Neural progenitor cell (in vitro differentiated cells): ENCODE results near the gene CENATAC. TPM values are rescaled to one million over a fixed set of nuclear protein-coding genes. Genes with fewer than 3 reads are reported as not detected.

Source experiments
- DNase-seq: peaks from one replicate; pipeline ENCODE4 v3.0.0-alpha.2; 2016; ENCODE audit warnings: low spot score
- H2AFZ ChIP-seq: fragments of 200-600 bp; sonication (generic); replicated peaks from 2 replicates; pipeline ENCODE4 v1.6.1; 2016; ENCODE audit warnings: antibody characterized with exemption
- H3F3A ChIP-seq: fragments of 200-600 bp; sonication (generic); 2 replicates; pipeline ENCODE4 v1.6.1; 2016; ENCODE audit warnings: antibody characterized with exemption, low read depth
- H3K27ac ChIP-seq: fragments of 200-600 bp; sonication (generic); 2 replicates; pipeline ENCODE4 v1.5.1; 2016; ENCODE audit warnings: mild to moderate bottlenecking
- H3K27me3 ChIP-seq: fragments of 200-600 bp; sonication (generic); 2 replicates; pipeline ENCODE4 v1.6.1; 2016; ENCODE audit warnings: mild to moderate bottlenecking, moderate library complexity
- H3K36me3 ChIP-seq: fragments of 200-600 bp; sonication (generic); 2 replicates; pipeline ENCODE4 v1.5.1; 2016
- H3K4me1 ChIP-seq: fragments of 200-600 bp; sonication (generic); 2 replicates; pipeline ENCODE4 v1.6.1; 2016; ENCODE audit warnings: mixed run types
- H3K4me2 ChIP-seq: fragments of 200-600 bp; sonication (generic); 2 replicates; pipeline ENCODE4 v1.6.1; 2016
- H3K4me3 ChIP-seq: fragments of 200-600 bp; sonication (generic); 2 replicates; pipeline ENCODE4 v1.5.1; 2016
- H3K79me2 ChIP-seq: fragments of 200-600 bp; sonication (generic); 2 replicates; pipeline ENCODE4 v1.6.1; 2016; ENCODE audit warnings: low read depth
- H3K9ac ChIP-seq: fragments of 200-600 bp; sonication (generic); 2 replicates; pipeline ENCODE4 v1.6.1; 2016
- H3K9me3 ChIP-seq: fragments of 200-600 bp; sonication (generic); 2 replicates; pipeline ENCODE4 v1.5.1; 2016; ENCODE audit warnings: low read depth
- H4K20me1 ChIP-seq: fragments of 200-600 bp; sonication (generic); 2 replicates; pipeline ENCODE4 v1.6.1; 2016; ENCODE audit warnings: low read depth
- H3K27ac Mint-ChIP-seq: 3 replicates; pipeline ENCODE4 v1.8.0; 2021; ENCODE audit warnings: mixed read lengths
- H3K27me3 Mint-ChIP-seq: 2 replicates; pipeline ENCODE4 v1.8.0; 2022; ENCODE audit warnings: low read depth, mild to moderate bottlenecking, inconsistent platforms, moderate library complexity, mixed read lengths; ENCODE audit not compliant: insufficient read depth
- H3K36me3 Mint-ChIP-seq: 3 replicates; pipeline ENCODE4 v1.8.0; 2021; ENCODE audit warnings: mixed read lengths
- H3K4me1 Mint-ChIP-seq: 3 replicates; pipeline ENCODE4 v1.8.0; 2021; ENCODE audit warnings: mixed read lengths
- H3K4me3 Mint-ChIP-seq: 3 replicates; pipeline ENCODE4 v1.8.0; 2021; ENCODE audit warnings: mild to moderate bottlenecking, moderate library complexity, mixed read lengths
- H3K9me3 Mint-ChIP-seq: 3 replicates; pipeline ENCODE4 v1.8.0; 2020; ENCODE audit warnings: mixed read lengths
- EZH2 ChIP-seq: fragments of 200-600 bp; sonication (generic); IDR thresholded peaks from 2 replicates; pipeline ENCODE4 v1.6.1; 2017; ENCODE audit warnings: antibody characterized with exemption, mild to moderate bottlenecking, moderate library complexity
- EZH2phosphoT487 ChIP-seq: fragments of 200-600 bp; sonication (generic); IDR thresholded peaks from 2 replicates; pipeline ENCODE4 v1.6.1; 2017; ENCODE audit warnings: antibody characterized with exemption
- microRNA-seq: library from miRNA; unstranded; fragments of <30 nt; microRNA quantifications from one replicate; pipeline ENCODE4, GENCODE V29; 2016
- small RNA-seq: library from RNA; depleted of rRNA; stranded (forward); fragments of <200 nt; gene quantifications from one replicate; pipeline ENCODE3, GENCODE V24; 2015
- total RNA-seq: library from RNA; depleted of rRNA; stranded (reverse); fragments of >200 nt; gene quantifications from 2 replicates; pipeline ENCODE4 v1.2.3, GENCODE V29; 2015; ENCODE audit warnings: low replicate concordance
- TF ChIP-seq, protein P1 (sequence below): fragments of 200-600 bp; sonication (generic); IDR thresholded peaks from 2 replicates; pipeline ENCODE4 v1.5.1; 2017; ENCODE audit warnings: antibody characterized with exemption, mild to moderate bottlenecking

The CENATAC gene
- total RNA-seq, 1 donor from 2014 or later, result 46.4 TPM

DNA sequence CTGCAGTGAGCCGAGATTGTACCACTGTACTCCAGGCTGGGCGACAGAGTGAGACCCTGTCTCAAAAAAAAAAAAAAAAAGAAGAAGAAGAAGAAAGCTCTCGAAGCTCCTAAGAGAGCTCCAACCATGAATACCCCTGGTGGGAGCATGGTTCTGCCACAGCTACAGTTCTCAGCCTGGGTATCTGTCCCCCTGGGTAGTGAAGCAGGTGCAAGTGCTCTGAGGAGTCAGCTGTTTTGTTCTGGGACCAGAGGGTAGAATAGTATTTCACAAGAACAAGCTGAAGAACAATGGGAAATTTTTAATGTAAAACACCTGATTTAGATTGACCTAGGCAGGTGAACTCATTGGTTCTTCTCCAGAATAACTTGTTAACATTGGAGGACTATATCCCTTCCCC is 63.3 kb downstream of the CENATAC start:
- peaks cover 2% of the 10 kb centered on the region for H3K36me3 Mint-ChIP-seq
- H3K27ac Mint-ChIP-seq, result no peak overlapping the region
- peaks cover 13% of the 10 kb centered on the region for H3K4me1 Mint-ChIP-seq
- H2AFZ ChIP-seq, result no peak overlapping the region
- H3K27me3 ChIP-seq, result no peaks in the 10 kb centered on the region
- H3K9me3 ChIP-seq, result no peaks in the 10 kb centered on the region
- H3K9me3 Mint-ChIP-seq, result no peaks in the 10 kb centered on the region
- TF ChIP-seq, protein P1, sequence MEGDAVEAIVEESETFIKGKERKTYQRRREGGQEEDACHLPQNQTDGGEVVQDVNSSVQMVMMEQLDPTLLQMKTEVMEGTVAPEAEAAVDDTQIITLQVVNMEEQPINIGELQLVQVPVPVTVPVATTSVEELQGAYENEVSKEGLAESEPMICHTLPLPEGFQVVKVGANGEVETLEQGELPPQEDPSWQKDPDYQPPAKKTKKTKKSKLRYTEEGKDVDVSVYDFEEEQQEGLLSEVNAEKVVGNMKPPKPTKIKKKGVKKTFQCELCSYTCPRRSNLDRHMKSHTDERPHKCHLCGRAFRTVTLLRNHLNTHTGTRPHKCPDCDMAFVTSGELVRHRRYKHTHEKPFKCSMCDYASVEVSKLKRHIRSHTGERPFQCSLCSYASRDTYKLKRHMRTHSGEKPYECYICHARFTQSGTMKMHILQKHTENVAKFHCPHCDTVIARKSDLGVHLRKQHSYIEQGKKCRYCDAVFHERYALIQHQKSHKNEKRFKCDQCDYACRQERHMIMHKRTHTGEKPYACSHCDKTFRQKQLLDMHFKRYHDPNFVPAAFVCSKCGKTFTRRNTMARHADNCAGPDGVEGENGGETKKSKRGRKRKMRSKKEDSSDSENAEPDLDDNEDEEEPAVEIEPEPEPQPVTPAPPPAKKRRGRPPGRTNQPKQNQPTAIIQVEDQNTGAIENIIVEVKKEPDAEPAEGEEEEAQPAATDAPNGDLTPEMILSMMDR, result no peak
- TF ChIP-seq EZH2 (no peak), EZH2phosphoT487 (no peak)
- peaks cover 14% of the 10 kb centered on the region for H3K79me2 ChIP-seq
- H3K4me3 ChIP-seq, result no peak overlapping the region
- DNase-seq, result no peak
- peaks cover 2% of the 10 kb centered on the region for H3K27me3 Mint-ChIP-seq
- H3K36me3 ChIP-seq, result no peaks in the 10 kb centered on the region
- H3K9ac ChIP-seq, result no peak overlapping the region
- H3F3A ChIP-seq, result peaks cover 16% of the 10 kb centered on the region
- no peak overlapping the region for H3K4me3 Mint-ChIP-seq
- peaks cover 2% of the 10 kb centered on the region for H4K20me1 ChIP-seq
- no peak overlapping the region for H3K4me2 ChIP-seq
- H3K27ac ChIP-seq, result no peak overlapping the region
- peaks cover 6% of the 10 kb centered on the region for H3K4me1 ChIP-seq

DNA sequence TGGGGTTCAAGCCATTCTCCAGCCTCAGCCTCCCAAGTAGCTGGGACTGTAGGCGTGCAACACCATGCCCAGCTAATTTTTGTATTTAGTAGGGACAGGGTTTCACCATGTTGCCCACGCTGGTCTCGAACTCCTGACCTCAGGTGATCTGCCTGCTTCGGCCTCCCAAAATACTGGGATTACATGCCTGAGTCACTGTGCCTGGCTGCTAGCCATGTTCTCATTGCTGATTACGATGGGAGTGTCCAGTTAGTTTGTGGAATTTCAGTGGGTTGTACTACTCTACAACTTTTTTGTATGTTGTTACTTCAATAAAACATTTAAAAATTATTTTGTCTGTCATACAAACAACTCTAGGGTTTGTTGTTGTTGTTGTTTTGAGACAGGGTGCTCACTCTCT is 64.8 kb downstream of the CENATAC start:
- Histone ChIP-seq H3K4me3 (no peak overlapping the region), H3K4me2 (no peak overlapping the region), H3F3A (peaks cover 15% of the 10 kb centered on the region), H3K27ac (no peak overlapping the region), H4K20me1 (no peaks in the 10 kb centered on the region), H3K27me3 (no peaks in the 10 kb centered on the region), H3K79me2 (peaks cover 8% of the 10 kb centered on the region), H3K4me1 (peaks cover 6% of the 10 kb centered on the region), H2AFZ (no peak overlapping the region), H3K9ac (no peak overlapping the region), H3K9me3 (no peaks in the 10 kb centered on the region), H3K36me3 (no peaks in the 10 kb centered on the region)
- Mint-ChIP-seq H3K4me3 (no peak overlapping the region), H3K27me3 (peaks cover 2% of the 10 kb centered on the region), H3K9me3 (no peaks in the 10 kb centered on the region), H3K27ac (no peak overlapping the region), H3K4me1 (peaks cover 16% of the 10 kb centered on the region), H3K36me3 (peaks cover 2% of the 10 kb centered on the region)
- TF ChIP-seq, protein P1, result no peak
- TF ChIP-seq EZH2, result no peak
- no peak for TF ChIP-seq EZH2phosphoT487
- DNase-seq, result no peak

DNA sequence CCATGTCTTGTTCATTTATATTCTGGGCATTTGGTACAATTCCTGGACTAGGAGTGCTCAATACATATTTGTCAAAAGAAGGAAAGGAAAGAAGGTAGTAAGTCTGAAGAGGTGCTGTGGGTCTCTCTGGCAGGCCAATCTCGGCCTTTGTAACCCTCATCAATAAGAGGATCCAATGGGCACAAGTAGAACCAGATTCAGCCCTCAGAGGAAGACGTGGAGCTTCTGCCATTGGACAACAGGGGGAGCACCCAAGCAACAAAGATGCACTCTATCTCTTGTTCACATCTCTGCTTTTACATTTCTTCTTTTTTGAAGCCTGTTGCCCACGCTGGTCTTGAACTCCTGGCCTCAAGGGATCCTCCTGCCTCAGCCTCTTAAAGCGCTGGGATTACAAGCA is 67.4 kb downstream of the CENATAC start:
- no peak overlapping the region for H3K27ac Mint-ChIP-seq
- H2AFZ ChIP-seq, result no peak overlapping the region
- no peak overlapping the region for H3K4me3 ChIP-seq
- peak overlapping the region; percentile 47 for H3K4me3 Mint-ChIP-seq
- no peaks in the 10 kb centered on the region for H3K27me3 ChIP-seq
- H3K4me2 ChIP-seq, result no peak overlapping the region
- peaks cover 15% of the 10 kb centered on the region for H3F3A ChIP-seq
- peaks cover 4% of the 10 kb centered on the region for H3K27me3 Mint-ChIP-seq
- no peak overlapping the region for H3K9ac ChIP-seq
- peaks cover 16% of the 10 kb centered on the region for H3K79me2 ChIP-seq
- no peaks in the 10 kb centered on the region for H4K20me1 ChIP-seq
- H3K4me1 ChIP-seq, result no peaks in the 10 kb centered on the region
- no peak overlapping the region for H3K27ac ChIP-seq
- H3K36me3 Mint-ChIP-seq, result peaks cover 4% of the 10 kb centered on the region
- no peaks in the 10 kb centered on the region for H3K36me3 ChIP-seq
- no peaks in the 10 kb centered on the region for H3K9me3 Mint-ChIP-seq
- H3K9me3 ChIP-seq, result no peaks in the 10 kb centered on the region
- H3K4me1 Mint-ChIP-seq, result peaks cover 12% of the 10 kb centered on the region
- TF ChIP-seq EZH2, result no peak
- TF ChIP-seq, protein P1, result peak; percentile 53
- TF ChIP-seq EZH2phosphoT487, result no peak
- peak; percentile 43 for DNase-seq

Small RNA genes lying within 50 kb of the gene (microRNA-seq; reads per million reads assigned to microRNA genes)
- not detected for gene MIR3656

Small RNA genes lying within 50 kb of the gene (small RNA-seq; reads per million reads assigned to genes)
- gene AP003392.2 (not detected), gene RF00017 (not detected), gene RF00019 (not detected)

Other genes with a start within 250 kb of the CENATAC start
- gene DDX6, start 207.0 kb upstream of the CENATAC start, total RNA-seq, result 191 and 332 TPM in 2 replicates
- not detected in 2 replicates for gene CXCR5, start 114.2 kb upstream of the CENATAC start, total RNA-seq
- 3.0 and 7.2 TPM in 2 replicates for gene BCL9L, start 72.2 kb upstream of the CENATAC start, total RNA-seq
- 0.43 TPM in 1 of 2 replicates, not detected in the other for gene UPK2, start 41.8 kb upstream of the CENATAC start, total RNA-seq
- not detected in 2 replicates for gene FOXR1, start 26.4 kb upstream of the CENATAC start, total RNA-seq
- 2,482 and 2,538 TPM in 2 replicates for gene RPS25, start 20.2 kb downstream of the CENATAC start, total RNA-seq
- gene TRAPPC4, start 20.6 kb downstream of the CENATAC start, total RNA-seq, result 53.5 and 59.5 TPM in 2 replicates
- gene SLC37A4, start 32.7 kb downstream of the CENATAC start, total RNA-seq, result 55.2 and 89.0 TPM in 2 replicates
- 129 and 203 TPM in 2 replicates for gene HYOU1, start 59.1 kb downstream of the CENATAC start, total RNA-seq
- gene VPS11, start 69.7 kb downstream of the CENATAC start, total RNA-seq, result 10.4 and 20.7 TPM in 2 replicates
- gene HMBS, start 86.7 kb downstream of the CENATAC start, total RNA-seq, result 30.0 and 31.1 TPM in 2 replicates
- gene DPAGT1, start 103.7 kb downstream of the CENATAC start, total RNA-seq, result 13.4 and 24.3 TPM in 2 replicates
- gene C2CD2L, start 109.2 kb downstream of the CENATAC start, total RNA-seq, result 1.5 and 3.7 TPM in 2 replicates
- gene HINFP, start 123.4 kb downstream of the CENATAC start, total RNA-seq, result 32.5 and 47.3 TPM in 2 replicates
- 0.24 and 0.65 TPM in 2 replicates for gene ABCG4, start 150.9 kb downstream of the CENATAC start, total RNA-seq
- gene NLRX1, start 170.6 kb downstream of the CENATAC start, total RNA-seq, result 10.2 and 34.8 TPM in 2 replicates
- 0.12 TPM in 1 of 2 replicates, not detected in the other for gene NHERF4, start 187.3 kb downstream of the CENATAC start, total RNA-seq
- gene CBL, start 208.2 kb downstream of the CENATAC start, total RNA-seq, result 20.7 and 20.8 TPM in 2 replicates